Ovary (tissue), 3 donors: ENCODE measurements around the gene ACOT8.

Experiments used
- POLR2A ChIP-seq: fragments of 450-650 bp; IDR thresholded peaks from one replicate; pipeline ENCODE4 v1.6.1; 2017; ENCODE audit warnings: antibody characterized with exemption, mild to moderate bottlenecking, moderate library complexity
- TF ChIP-seq, protein P1 (sequence below), 3 donors: fragments of 450-650 bp in 2 of 3; fragments of 200-600 bp in 1 of 3; IDR thresholded peaks; one replicate each; pipeline versions ENCODE4 v1.5.1 to v1.8.0; 2016 to 2022; ENCODE audit warnings: antibody characterized with exemption in 3 of 3, mild to moderate bottlenecking in 1 of 3
- donor health status: DM: no; HTN: no; CAD: no.

DNA sequence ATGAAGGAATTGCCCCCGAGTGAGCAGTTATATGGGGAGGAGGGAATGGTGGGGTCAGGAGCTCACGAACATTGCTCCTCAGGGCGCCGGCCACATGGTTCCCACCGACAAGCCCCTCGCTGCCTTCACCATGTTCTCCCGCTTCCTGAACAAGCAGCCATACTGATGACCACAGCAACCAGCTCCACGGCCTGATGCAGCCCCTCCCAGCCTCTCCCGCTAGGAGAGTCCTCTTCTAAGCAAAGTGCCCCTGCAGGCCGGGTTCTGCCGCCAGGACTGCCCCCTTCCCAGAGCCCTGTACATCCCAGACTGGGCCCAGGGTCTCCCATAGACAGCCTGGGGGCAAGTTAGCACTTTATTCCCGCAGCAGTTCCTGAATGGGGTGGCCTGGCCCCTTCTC, 41.1 kb upstream of the ACOT8 start:
- TF ChIP-seq POLR2A = no peak
- TF ChIP-seq, protein P1, sequence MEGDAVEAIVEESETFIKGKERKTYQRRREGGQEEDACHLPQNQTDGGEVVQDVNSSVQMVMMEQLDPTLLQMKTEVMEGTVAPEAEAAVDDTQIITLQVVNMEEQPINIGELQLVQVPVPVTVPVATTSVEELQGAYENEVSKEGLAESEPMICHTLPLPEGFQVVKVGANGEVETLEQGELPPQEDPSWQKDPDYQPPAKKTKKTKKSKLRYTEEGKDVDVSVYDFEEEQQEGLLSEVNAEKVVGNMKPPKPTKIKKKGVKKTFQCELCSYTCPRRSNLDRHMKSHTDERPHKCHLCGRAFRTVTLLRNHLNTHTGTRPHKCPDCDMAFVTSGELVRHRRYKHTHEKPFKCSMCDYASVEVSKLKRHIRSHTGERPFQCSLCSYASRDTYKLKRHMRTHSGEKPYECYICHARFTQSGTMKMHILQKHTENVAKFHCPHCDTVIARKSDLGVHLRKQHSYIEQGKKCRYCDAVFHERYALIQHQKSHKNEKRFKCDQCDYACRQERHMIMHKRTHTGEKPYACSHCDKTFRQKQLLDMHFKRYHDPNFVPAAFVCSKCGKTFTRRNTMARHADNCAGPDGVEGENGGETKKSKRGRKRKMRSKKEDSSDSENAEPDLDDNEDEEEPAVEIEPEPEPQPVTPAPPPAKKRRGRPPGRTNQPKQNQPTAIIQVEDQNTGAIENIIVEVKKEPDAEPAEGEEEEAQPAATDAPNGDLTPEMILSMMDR (IDR thresholded peaks at IDR 0.05) = no peak
